Osteoblast (primary cell): ENCODE results near the gene CDKL2. TPM values are rescaled to one million over a fixed set of nuclear protein-coding genes. Genes with fewer than 3 reads are reported as not detected.

ENCODE experiments used
- DNase-seq: peaks from one replicate; pipeline ENCODE4 v3.0.0; 2011; ENCODE audit warnings: low spot score, mixed read lengths; ENCODE audit not compliant: insufficient read length; ENCODE audit errors: missing footprints
- H2AFZ ChIP-seq: 2 replicates; pipeline ENCODE4 v1.6.0; 2011; ENCODE audit warnings: mild to moderate bottlenecking, low read length
- H3K27ac ChIP-seq: 2 replicates; pipeline ENCODE4 v1.5.1; 2011; ENCODE audit warnings: mild to moderate bottlenecking, low read depth, low read length, moderate library complexity
- H3K27me3 ChIP-seq: 2 replicates; pipeline ENCODE4 v1.6.0; 2012; ENCODE audit warnings: mild to moderate bottlenecking, control low read depth, inconsistent platforms, low read length, moderate library complexity; ENCODE audit not compliant: insufficient read depth
- H3K36me3 ChIP-seq: 2 replicates; pipeline ENCODE4 v1.5.1; 2011; ENCODE audit warnings: mild to moderate bottlenecking, low read length, control low read depth, moderate library complexity; ENCODE audit not compliant: insufficient read depth
- H3K4me1 ChIP-seq: 2 replicates; pipeline ENCODE4 v1.5.1; 2011; ENCODE audit warnings: mild to moderate bottlenecking, low read length, control low read depth, moderate library complexity; ENCODE audit not compliant: insufficient read depth
- H3K4me2 ChIP-seq: 2 replicates; pipeline ENCODE4 v1.6.0; 2011; ENCODE audit warnings: mild to moderate bottlenecking, low read length; ENCODE audit not compliant: insufficient read depth
- H3K4me3 ChIP-seq: fragments of 200-600 bp; sonication (generic); 3 replicates; pipeline ENCODE4 v1.5.1; 2012; ENCODE audit warnings: mild to moderate bottlenecking, low read length, inconsistent platforms; ENCODE audit not compliant: insufficient read depth
- H3K79me2 ChIP-seq: 2 replicates; pipeline ENCODE4 v1.6.0; 2012; ENCODE audit warnings: mild to moderate bottlenecking, low read length, control low read depth, inconsistent platforms; ENCODE audit not compliant: insufficient read depth
- H3K9me3 ChIP-seq: 2 replicates; pipeline ENCODE4 v1.5.1; 2011; ENCODE audit warnings: low read depth, low read length, control low read depth
- H4K20me1 ChIP-seq: 2 replicates; pipeline ENCODE4 v1.6.0; 2012; ENCODE audit warnings: mild to moderate bottlenecking, low read length, control low read depth; ENCODE audit not compliant: insufficient read depth
- CTCF ChIP-seq: IDR thresholded peaks from 2 replicates; pipeline ENCODE4 v1.5.1; 2011; ENCODE audit warnings: mild to moderate bottlenecking, low read depth, low read length, moderate library complexity; ENCODE audit errors: extremely low read depth
- total RNA-seq: library from RNA; depleted of rRNA; stranded (reverse); fragments of >200 nt; gene quantifications from 2 replicates; pipeline ENCODE4 v1.2.3, GENCODE V29; 2012

CDKL2 gene
- total RNA-seq, 1 donor: 0.72 TPM

DNA sequence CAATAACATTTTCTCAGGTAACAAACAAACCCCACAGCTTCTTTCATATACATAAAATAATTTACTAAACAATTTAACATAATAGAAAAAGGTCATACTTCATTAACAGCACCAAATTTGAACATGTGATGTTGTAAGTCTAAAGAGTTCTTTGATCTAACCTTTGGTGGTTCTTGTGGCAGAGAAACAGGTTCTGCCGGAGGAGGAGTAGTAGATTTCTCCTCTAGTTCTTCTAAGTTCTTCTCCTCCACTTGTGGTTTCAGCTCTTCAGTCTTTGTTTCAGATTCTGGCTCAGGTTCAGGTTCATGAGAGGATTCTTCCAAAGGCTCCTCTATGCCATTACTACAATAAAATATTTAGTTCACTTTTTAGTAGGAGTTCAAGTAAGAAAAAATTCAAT is 24.6 kb upstream of the CDKL2 start:
- TF ChIP-seq CTCF: no peak
- Histone ChIP-seq H3K36me3 (peaks cover 72% of the 10 kb centered on the region), H4K20me1 (peaks cover 19% of the 10 kb centered on the region), H3K4me1 (no peaks in the 10 kb centered on the region), H3K27ac (no peak overlapping the region), H3K9me3 (no peaks in the 10 kb centered on the region), H3K4me2 (no peak overlapping the region), H3K4me3 (no peak overlapping the region), H2AFZ (no peak overlapping the region), H3K79me2 (peaks cover 53% of the 10 kb centered on the region), H3K27me3 (no peaks in the 10 kb centered on the region)
- no peak for DNase-seq

- peak; percentile 65 for TF ChIP-seq CTCF
- Histone ChIP-seq H3K4me2 (no peak overlapping the region), H3K27ac (no peak overlapping the region), H2AFZ (no peak overlapping the region), H3K36me3 (peaks cover 71% of the 10 kb centered on the region), H3K4me3 (no peak overlapping the region), H3K4me1 (no peaks in the 10 kb centered on the region), H3K27me3 (no peaks in the 10 kb centered on the region), H3K9me3 (no peaks in the 10 kb centered on the region), H4K20me1 (peaks cover 15% of the 10 kb centered on the region), H3K79me2 (peaks cover 44% of the 10 kb centered on the region)
- no peak for DNase-seq
These were observed 23.6 kb upstream of the CDKL2 start for GRCh38 chr4:75653845-75654503.

- no peak overlapping the region for H3K27ac ChIP-seq
- no peaks in the 10 kb centered on the region for H3K4me1 ChIP-seq
- H3K79me2 ChIP-seq: no peaks in the 10 kb centered on the region
- no peak overlapping the region for H3K4me2 ChIP-seq
- no peaks in the 10 kb centered on the region for H3K9me3 ChIP-seq
- no peak overlapping the region for H3K4me3 ChIP-seq
- H2AFZ ChIP-seq: no peak overlapping the region
- peaks cover 46% of the 10 kb centered on the region for H3K36me3 ChIP-seq
- no peak for DNase-seq
- no peak for TF ChIP-seq CTCF
- H3K27me3 ChIP-seq: no peaks in the 10 kb centered on the region
- peaks cover 4% of the 10 kb centered on the region for H4K20me1 ChIP-seq
These were observed 13.8 kb upstream of the CDKL2 start for GRCh38 chr4:75644095-75644494.

DNA sequence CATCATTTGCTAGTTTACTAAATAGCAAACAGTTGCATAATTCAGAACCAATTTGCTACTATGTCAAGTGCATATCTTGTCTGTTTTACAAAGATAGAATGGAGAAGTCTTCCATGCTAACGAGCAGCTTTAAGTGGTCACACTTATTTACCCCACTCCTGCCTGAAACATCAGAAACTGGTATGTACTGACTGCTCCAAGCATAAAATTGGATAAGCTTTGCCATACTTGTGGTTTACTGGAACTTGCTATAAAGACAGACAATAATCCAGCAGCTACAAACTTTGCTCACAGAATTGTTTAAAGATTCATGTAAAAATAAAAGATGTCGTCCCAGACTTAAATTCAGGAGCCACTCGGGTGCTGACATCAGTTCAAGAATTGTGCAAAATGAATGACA is 13.3 kb upstream of the CDKL2 start:
- no peak overlapping the region for H3K4me2 ChIP-seq

More for the DNA sequence above, 13.3 kb upstream of the CDKL2 start:
- no peak overlapping the region for H2AFZ ChIP-seq
- no peaks in the 10 kb centered on the region for H3K4me1 ChIP-seq
- no peak overlapping the region for H3K27ac ChIP-seq
- H4K20me1 ChIP-seq: peaks cover 4% of the 10 kb centered on the region
- H3K9me3 ChIP-seq: no peaks in the 10 kb centered on the region
- H3K27me3 ChIP-seq: no peaks in the 10 kb centered on the region
- TF ChIP-seq CTCF: no peak
- peaks cover 45% of the 10 kb centered on the region for H3K36me3 ChIP-seq
- DNase-seq: no peak
- H3K4me3 ChIP-seq: no peak overlapping the region
- H3K79me2 ChIP-seq: no peaks in the 10 kb centered on the region
